Common myeloid progenitor, CD34-positive (primary cell): Measurements from ENCODE around the gene KRT84.

ENCODE experiments used
- CTCF ChIA-PET: fragments of 350-600 bp; sonication (Branson Sonifier 250); formaldehyde crosslinking; loops from one replicate; lab custom pipeline; 2021; ENCODE audit warnings: antibody characterized with exemption; lab: Charles Lee
- POLR2A ChIA-PET: fragments of 350-600 bp; sonication (Branson Sonifier 250); formaldehyde crosslinking; loops from one replicate; lab custom pipeline; 2021; ENCODE audit warnings: antibody characterized with exemption; lab: Charles Lee
- DNase-seq, 3 donors: peaks; one replicate each; pipeline versions ENCODE4 v3.0.0 to v3.0.0-alpha.2; 2013
- H3K27ac ChIP-seq, 2 experiments: 1 replicate in 1 of 2; 2 replicates in 1 of 2; pipeline ENCODE4 v1.7.0; 2013; ENCODE audit warnings: inconsistent platforms in 2 of 2, low read length in 2 of 2, mild to moderate bottlenecking in 2 of 2, low read depth in 1 of 2, moderate library complexity in 1 of 2; ENCODE audit not compliant: severe bottlenecking in 2 of 2, insufficient read depth in 1 of 2, poor library complexity in 1 of 2
- H3K27me3 ChIP-seq, 5 experiments: replicated peaks in 2 of 5; 1 replicate in 3 of 5; 2 replicates in 2 of 5; pipeline versions ENCODE4 v1.6.1 to v1.7.0; 2013; ENCODE audit warnings: low read length in 4 of 5, mild to moderate bottlenecking in 2 of 5, moderate library complexity in 2 of 5, inconsistent platforms in 1 of 5; ENCODE audit not compliant: insufficient read depth in 5 of 5, control insufficient read depth in 4 of 5
- H3K36me3 ChIP-seq, 4 experiments: 1 replicate in 2 of 4; 2 replicates in 2 of 4; pipeline versions ENCODE4 v1.6.1 to v1.7.0; 2013; ENCODE audit warnings: low read length in 3 of 4, control low read depth in 1 of 4, mild to moderate bottlenecking in 1 of 4; ENCODE audit not compliant: control insufficient read depth in 4 of 4, insufficient read depth in 4 of 4
- H3K4me1 ChIP-seq, 4 experiments: 1 replicate in 3 of 4; 2 replicates in 1 of 4; pipeline versions ENCODE4 v1.6.1 to v1.7.1; 2013; ENCODE audit warnings: low read length in 3 of 4, mild to moderate bottlenecking in 3 of 4, control low read depth in 1 of 4, inconsistent platforms in 1 of 4, moderate library complexity in 1 of 4; ENCODE audit not compliant: control insufficient read depth in 4 of 4, insufficient read depth in 4 of 4; ENCODE audit errors: control extremely low read depth in 1 of 4
- H3K4me3 ChIP-seq, 7 experiments: 1 replicate in 4 of 7; 2 replicates in 3 of 7; pipeline versions ENCODE4 v1.5.1 to v1.7.0; 2013; ENCODE audit warnings: mild to moderate bottlenecking in 7 of 7, low read length in 6 of 7, moderate library complexity in 6 of 7, inconsistent platforms in 2 of 7, low read depth in 2 of 7, control low read depth in 1 of 7; ENCODE audit not compliant: insufficient read depth in 4 of 7, control insufficient read depth in 1 of 7; ENCODE audit errors: extremely low read depth in 1 of 7
- H3K9me3 ChIP-seq, 5 experiments: 1 replicate in 4 of 5; 2 replicates in 1 of 5; pipeline versions ENCODE4 v1.6.1 to v1.7.1; 2013; ENCODE audit warnings: low read length in 4 of 5, mild to moderate bottlenecking in 2 of 5, inconsistent platforms in 1 of 5, low read depth in 1 of 5, moderate library complexity in 1 of 5; ENCODE audit not compliant: control insufficient read depth in 4 of 5, insufficient read depth in 2 of 5; ENCODE audit errors: control extremely low read depth in 1 of 5
- WGBS: methylation state at CpG from one replicate; pipeline ENCODE4 v1.1.5; 2013; ENCODE audit not compliant: insufficient coverage; 5-methylcytosine and 5-hydroxymethylcytosine counted together

Gene KRT84

DNA sequence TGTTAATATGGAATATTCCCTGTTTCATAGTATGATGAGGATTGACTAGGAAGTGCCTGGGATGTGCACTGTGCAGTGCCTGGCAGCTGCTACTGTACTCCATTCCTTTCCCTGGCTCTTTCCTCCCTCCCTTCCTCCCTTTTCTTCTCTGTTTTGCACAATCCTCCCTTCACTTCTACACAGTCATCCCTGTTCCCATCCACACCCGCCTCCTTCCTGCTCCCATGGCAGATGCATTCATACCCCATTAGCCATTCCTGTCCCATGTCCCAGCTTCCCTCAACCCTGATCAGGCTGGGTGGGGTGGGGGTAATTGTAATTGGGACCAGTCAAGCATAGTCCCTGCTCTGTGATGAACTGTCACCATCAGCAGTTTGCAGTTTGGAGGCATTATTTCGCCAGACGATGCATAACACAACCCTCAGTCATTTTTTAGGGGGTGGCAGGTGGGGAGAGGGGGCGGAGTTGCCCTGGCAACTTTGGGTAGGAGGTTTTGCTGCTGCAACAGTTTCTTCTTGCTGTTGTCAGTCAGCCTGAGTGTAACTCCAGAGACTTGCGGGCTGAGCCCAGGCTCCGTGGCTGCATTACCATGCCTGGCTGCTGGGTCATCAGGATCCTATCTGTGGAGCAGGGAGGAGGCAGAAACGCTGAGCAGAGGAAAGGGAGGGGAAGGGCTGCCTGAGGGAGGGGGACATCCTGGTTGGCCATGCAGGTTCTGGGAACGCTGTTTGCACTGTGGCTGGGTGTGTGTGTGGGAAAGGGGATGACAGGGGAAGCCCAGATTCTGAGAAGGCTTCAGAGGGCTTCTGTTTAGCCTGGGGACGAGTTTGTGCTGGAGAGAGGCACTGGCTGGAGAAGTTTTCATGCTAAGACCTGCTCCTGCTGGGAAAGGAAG, 4.1 kb upstream of the KRT84 start:
- H3K4me3 ChIP-seq, result no peak overlapping the region
- no peaks in the 10 kb centered on the region for H3K36me3 ChIP-seq
- WGBS, result 59% methylated on average over 5 of the region's 9 CpGs
- peaks cover 0 to 13% (median 6%) of the 10 kb centered on the region in 5 experiments for H3K27me3 ChIP-seq
- no peak for DNase-seq
- POLR2A ChIA-PET, result no interaction called here
- CTCF ChIA-PET, result interaction anchor here (0.6 to 2.1 kb wide), 3 partner anchors 10 to 144 kb away, joined by 3 to 5 read pairs (median 3); no protein-coding TSS in a partner anchor
- no peak overlapping the region for H3K27ac ChIP-seq
- H3K9me3 ChIP-seq, result no peaks in the 10 kb centered on the region
- no peaks in the 10 kb centered on the region for H3K4me1 ChIP-seq

DNA sequence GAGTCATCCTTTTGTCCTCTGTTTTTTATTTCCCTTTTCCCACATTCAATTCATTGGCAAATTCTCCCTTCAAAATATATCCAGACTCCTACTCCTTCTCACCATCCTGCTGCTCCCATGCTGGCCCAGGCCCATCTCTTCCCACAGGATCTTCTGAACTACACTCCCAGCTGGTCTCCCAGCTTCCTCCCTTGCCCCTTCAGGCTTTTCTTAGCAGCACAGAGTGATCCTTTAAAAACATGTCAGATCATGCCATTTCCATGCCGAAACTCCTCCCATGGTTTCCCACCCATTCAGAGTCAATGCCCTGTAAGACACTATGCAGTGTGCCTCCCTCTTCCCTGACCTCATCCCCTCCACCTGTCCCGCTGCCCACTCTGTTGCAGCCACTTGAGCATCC, 2.4 kb upstream of the KRT84 start:
- ChIA-PET POLR2A (no interaction called here), CTCF (interaction anchor here (1.0 to 2.1 kb wide), 2 partner anchors 15 to 18 kb away, joined by 5 read pairs; no protein-coding TSS in a partner anchor)
- H3K4me1 ChIP-seq, result no peaks in the 10 kb centered on the region
- H3K27ac ChIP-seq, result no peak overlapping the region
- no peaks in the 10 kb centered on the region for H3K9me3 ChIP-seq
- H3K27me3 ChIP-seq, result peaks cover 0 to 13% (median 7%) of the 10 kb centered on the region in 5 experiments
- H3K4me3 ChIP-seq, result no peak overlapping the region
- no peak for DNase-seq
- no peaks in the 10 kb centered on the region for H3K36me3 ChIP-seq
- WGBS, result 94% methylated on average over 2 of the region's 2 CpGs

DNA sequence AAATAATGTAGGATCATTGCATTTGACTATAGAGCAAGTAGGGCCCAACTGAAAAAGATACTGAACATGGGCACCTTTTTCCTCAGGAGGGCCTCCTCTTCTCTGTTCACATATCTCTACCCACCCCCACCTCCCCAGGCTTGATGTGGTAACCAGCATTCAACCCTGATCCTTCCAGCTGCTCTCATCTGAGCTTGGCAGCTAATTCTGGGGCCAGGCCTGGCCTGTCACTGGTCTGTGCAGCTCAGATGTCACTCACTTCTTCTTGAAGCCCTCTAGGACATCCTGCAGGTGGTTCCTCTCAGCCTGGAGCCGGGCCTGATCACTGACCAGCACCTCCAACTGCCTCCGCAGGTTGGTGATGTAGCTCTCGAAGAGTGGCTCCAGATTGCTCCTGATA, 2.1 kb downstream of the KRT84 start:
- CTCF ChIA-PET, result interaction anchor here (1.0 to 4.8 kb wide), 6 partner anchors 10 to 497 kb away, joined by 3 to 27 read pairs (median 7); no protein-coding TSS in a partner anchor
- H3K27ac ChIP-seq, result no peak overlapping the region
- 97% methylated on average over 3 of the region's 3 CpGs for WGBS

DNA sequence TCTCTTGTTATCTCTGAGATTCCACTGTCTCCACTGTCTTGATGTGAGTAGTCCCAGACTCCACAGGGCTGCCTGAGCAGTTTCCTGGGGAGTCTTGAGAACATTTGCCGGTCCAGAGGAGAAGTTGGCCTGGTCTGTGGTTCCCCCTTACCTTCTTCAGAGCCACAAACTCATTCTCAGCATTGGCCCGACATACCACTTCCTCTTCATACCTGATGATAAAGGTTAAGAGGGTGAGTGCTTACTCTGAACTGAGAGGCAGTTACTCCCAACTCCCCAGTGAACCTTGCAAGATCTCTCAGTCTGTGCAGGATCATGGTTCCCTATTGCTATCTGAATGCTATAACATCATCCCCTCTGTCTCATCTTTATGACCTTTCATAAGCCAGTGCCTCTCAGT, 2.6 kb downstream of the KRT84 start:
- H3K27ac ChIP-seq, result no peak overlapping the region
- H3K36me3 ChIP-seq, result no peaks in the 10 kb centered on the region
- H3K27me3 ChIP-seq, result peaks cover 0 to 20% (median 4%) of the 10 kb centered on the region in 5 experiments
- peak in 2 of 3 donors; percentile 18 to 27 for DNase-seq
- CTCF ChIA-PET, result interaction anchor here (1.0 to 4.8 kb wide), 5 partner anchors 10 to 497 kb away, joined by 3 to 27 read pairs (median 5); no protein-coding TSS in a partner anchor
- 40% methylated on average over 1 of the region's 2 CpGs for WGBS
- no peaks in the 10 kb centered on the region for H3K4me1 ChIP-seq
- POLR2A ChIA-PET, result no interaction called here
- no peak overlapping the region for H3K4me3 ChIP-seq
- no peaks in the 10 kb centered on the region for H3K9me3 ChIP-seq

More for the DNA sequence above, 2.1 kb downstream of the KRT84 start:
- Histone ChIP-seq H3K27me3 (peaks cover 0 to 20% (median 9%) of the 10 kb centered on the region in 5 experiments), H3K36me3 (no peaks in the 10 kb centered on the region), H3K4me1 (no peaks in the 10 kb centered on the region), H3K4me3 (no peak overlapping the region), H3K9me3 (no peaks in the 10 kb centered on the region)
- POLR2A ChIA-PET, result interaction anchor here (0.6 kb wide), 1 partner anchor 106 kb away, joined by 3 read pairs; no protein-coding TSS in a partner anchor
- no peak for DNase-seq

GRCh38 chr12:52381206-52381605, 4.2 kb downstream of the KRT84 start:
- no peak for DNase-seq
- Histone ChIP-seq H3K4me1 (no peaks in the 10 kb centered on the region), H3K27ac (no peak overlapping the region), H3K36me3 (no peaks in the 10 kb centered on the region), H3K4me3 (no peak overlapping the region), H3K9me3 (no peaks in the 10 kb centered on the region), H3K27me3 (peaks cover 0 to 20% (median 0%) of the 10 kb centered on the region in 5 experiments)
- ChIA-PET CTCF (interaction anchor here (1.0 to 4.8 kb wide), 11 partner anchors 8 to 499 kb away, joined by 3 to 27 read pairs (median 4); no protein-coding TSS in a partner anchor), POLR2A (no interaction called here)
- WGBS, result 98% methylated on average over 8 of the region's 8 CpGs

DNA sequence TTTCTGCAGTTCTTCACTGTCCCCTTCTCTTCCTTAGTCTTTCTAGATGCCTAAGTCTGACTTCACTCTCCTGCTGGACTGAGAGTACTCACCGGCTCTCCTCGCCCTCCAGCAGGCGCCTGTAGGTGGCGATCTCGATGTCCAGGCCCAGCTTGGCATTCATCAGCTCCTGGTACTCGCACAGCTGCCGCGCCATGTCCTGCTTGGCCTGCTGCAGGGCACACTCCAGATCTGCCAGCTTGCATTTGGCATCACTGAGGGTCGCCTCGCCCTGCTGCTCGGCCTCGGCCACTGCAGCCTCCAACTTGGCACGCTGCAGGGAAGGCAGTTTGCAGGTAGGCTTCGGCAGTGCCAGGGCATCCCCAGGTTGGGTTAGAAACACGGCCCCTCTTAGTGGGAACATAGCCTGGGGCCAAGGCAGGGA, 5.2 kb downstream of the KRT84 start:
- H3K4me3 ChIP-seq, result no peak overlapping the region
- H3K4me1 ChIP-seq, result no peaks in the 10 kb centered on the region
- no peak overlapping the region for H3K27ac ChIP-seq
- no peaks in the 10 kb centered on the region for H3K9me3 ChIP-seq
- H3K36me3 ChIP-seq, result no peaks in the 10 kb centered on the region
- ChIA-PET POLR2A (no interaction called here), CTCF (interaction anchor here (0.6 to 4.8 kb wide), 13 partner anchors 7 to 505 kb away, joined by 3 to 27 read pairs (median 5); no protein-coding TSS in a partner anchor)
- peaks cover 0 to 20% (median 0%) of the 10 kb centered on the region in 5 experiments for H3K27me3 ChIP-seq
- peak in 2 of 3 donors; percentile 30 to 37 for DNase-seq
- 52% methylated on average over 15 of the region's 15 CpGs for WGBS
